GM19099 (cell line): ENCODE results near the gene OAT.

Experiments used
- POLR2A ChIP-seq: IDR thresholded peaks from 3 replicates; pipeline ENCODE4 v1.6.1; 2011; ENCODE audit warnings: low read depth; ENCODE audit not compliant: insufficient read length; ENCODE audit errors: extremely low read depth

Gene OAT

DNA sequence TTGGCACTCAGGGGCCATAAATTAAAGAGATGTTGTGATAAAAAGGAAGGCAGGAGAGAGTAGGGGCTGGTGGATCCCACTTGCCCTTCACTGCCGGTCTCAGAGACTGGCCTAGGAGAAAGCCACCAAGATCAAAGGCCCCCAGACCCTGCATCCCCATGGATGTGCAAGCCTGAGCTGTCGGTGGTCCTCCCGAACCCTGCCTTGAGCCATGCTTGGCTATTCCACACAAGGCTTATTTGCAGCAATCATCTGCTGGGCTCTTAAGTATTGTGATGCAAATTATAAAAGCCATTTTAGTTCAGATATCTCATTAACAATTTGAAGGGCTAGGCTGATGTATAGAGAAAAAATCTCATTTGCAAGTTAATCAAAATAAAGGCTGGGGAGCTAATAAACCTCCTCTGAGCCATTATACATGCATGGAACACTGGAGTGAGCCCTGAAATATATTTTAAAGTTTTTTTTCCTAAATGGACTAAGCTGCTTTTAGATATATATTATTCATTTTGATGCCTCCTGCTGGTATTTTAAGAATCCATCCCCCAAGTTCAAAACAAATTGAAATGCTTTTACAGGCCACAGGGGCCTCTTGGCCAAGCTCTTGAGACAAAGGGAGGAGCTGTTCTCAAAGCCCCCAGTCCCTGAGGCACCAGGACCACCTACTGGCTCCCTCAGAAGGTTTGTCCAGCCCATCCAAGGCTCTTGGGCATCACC, 28.1 kb downstream of the OAT start:
- no peak for TF ChIP-seq POLR2A

DNA sequence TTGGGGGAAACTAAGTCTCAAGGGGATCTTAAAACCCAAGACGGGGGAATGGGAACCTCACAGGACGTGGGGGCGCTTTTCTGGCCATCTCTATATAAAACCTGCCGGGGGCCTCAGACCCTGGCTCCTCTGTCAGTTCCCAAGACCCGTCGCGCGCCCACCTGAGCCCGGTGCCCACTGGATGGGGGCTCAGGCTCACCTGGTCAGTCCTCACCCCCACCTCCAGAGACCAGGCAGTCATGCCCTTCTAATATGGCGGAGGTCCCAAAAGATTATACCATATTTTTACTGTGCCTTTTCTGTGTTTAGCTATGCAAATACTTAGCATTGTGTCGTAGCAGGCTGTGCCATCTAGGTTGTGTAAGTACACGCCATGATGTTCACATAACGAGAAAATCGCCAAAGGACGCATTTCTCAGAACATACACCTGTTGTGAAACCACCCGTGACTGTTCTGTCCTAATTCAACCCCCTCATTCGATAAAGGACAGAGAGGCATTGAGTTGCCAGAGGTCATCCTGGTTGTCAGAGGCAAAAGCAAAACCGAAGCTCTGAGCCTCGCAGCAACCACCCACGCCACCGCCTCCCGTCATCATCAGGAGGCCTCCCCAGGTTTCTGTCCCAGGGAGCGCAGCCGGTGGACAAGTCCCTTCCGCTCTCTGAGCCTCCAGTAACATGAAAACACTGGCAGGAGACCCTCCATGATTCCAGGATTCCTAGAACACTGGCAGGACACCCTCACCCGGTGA, 28.9 kb downstream of the OAT start:
- TF ChIP-seq POLR2A: no peak

GRCh38 chr10:124388823-124389612, 29.7 kb downstream of the OAT start:
- no peak for TF ChIP-seq POLR2A

- TF ChIP-seq POLR2A: no peak
Measured at GRCh38 chr10:124388476-124388822, 30.3 kb downstream of the OAT start.

DNA sequence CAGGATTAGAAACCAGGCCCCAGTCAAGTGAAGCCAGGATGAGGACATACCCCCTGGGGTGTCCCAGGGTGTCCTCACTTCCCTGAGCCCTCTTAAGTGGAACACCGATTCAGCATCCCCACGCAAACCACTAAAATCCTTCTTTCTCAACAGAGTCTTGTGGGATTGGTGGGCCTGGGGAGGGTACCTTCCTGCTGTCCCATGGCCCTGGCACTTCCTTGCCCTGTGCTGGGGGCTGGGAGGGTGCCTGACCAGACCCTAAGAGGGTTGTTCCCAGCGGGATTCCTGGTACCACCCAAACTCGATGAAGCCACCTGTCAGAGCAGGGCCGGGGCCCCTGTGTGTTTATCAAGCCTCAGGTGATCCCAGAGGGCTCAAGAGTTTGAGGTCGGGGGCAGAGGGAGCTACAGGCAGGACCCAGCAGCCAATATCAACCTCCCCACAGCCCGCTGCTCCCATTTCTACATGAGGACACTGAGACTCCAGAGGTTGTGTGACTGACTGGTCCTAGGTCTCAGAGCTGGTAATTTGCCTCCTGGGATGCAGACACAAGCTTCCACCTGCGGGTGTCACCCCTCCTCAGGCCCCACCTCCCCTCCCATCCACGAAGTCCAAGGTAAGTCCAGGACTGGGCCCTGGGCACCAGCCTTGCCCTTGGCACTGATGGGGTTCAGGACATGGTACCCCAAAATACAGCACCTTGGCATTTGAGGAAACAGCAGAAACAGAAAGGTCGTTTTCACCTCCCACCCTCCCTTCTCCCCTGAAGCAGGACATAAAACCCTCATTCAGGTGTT, 31.4 kb downstream of the OAT start:
- TF ChIP-seq POLR2A: no peak

DNA sequence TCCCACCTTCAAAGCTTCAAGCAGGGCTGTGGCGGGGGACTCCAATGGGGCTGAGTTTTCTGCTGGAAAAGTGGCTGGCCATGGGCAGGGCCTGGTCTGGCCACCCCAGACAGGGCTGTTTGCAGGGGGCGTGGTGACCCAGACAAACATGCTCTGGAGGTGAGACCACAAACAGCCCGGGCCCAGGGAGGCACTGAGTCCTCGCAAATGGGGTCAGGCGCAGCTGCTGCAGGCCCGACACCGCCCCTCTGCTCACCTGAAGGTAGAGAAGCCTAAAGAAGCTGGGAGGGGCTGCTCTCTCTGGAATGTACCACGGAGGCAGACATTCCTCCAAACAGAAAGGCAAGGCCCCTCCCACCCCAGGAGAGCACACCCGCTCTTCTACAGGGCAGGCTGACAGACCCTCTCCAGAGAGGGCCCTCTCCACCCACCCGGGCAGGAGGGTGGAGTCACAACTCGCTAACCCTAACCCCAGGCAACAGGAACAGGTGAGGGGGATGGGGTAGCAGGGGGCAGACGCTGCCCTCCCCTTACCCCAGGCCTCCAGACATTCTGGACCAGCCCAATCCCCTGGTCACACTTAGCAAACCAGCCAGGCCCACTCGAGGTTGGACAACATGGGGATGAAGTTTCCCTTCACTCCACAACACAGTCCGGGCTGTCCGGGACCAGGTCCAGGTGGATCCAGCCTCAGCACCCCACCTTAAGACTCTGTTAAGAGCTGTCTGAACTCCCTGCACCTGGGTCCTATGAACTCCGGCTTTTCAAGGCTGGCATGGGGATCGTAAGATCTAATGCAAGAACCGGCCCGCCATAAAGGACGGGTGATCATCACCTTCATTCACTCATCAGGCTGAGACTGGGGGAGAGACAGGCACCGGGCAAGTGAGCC, 32.3 kb downstream of the OAT start:
- TF ChIP-seq POLR2A: no peak

DNA sequence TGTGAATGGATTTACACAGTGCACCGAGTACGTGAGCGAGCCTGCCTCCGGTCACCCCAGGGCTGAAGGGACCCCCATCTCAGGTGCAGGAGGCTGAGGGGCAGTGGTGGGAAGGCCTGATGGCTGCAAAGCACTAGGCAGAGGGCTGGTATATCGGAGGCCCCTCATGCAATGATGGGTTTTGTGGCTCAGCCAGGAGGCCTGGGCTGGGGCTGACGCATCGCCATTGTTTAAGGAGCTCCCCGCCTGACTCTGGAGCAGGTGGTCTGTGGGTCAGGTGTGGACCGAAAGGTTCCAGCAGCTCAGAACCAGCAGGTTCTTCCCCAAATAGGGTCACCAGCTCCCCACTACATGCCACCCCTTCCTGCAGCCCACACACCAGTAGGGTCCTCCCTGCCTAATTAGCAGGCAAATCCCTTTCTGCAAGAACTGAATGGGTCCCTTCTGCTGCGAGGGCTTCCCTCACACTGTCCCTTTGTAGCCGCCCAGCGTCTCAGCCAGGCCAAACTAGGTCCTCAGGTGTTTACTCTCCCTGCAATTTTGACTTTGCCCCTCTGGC, 33.0 kb downstream of the OAT start:
- TF ChIP-seq POLR2A: no peak

DNA sequence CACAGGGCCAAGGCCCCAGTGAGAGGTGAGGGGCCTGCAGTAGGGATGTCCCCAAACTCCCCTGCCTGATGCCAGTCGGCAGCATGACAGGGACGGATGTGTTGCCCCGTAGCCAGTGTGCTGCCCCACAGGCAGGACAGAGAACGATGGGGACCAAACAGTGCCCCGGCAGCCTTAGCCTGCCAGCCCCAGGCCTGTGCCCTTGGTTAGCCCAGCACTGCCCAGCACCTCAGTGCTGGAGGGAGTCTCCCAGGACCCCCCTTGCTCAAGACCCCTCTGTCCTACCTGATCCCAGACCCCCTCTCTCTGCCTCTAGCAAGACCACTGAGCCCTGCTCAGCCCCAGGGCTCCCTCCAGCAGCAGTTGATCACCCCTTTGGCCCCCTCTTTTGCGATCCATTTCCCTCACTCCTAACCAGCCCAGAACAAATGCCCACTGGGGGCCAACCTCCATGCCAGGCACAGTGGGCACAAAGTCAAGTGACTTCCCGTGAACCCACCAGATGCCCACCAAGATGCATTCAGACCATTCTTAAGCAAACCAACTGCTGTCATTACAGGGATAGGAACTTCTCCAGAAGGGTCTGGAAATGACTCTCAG, 34.0 kb downstream of the OAT start:
- TF ChIP-seq POLR2A: no peak

GRCh38 chr10:124384172-124384571, 34.6 kb downstream of the OAT start:
- TF ChIP-seq POLR2A: no peak

GRCh38 chr10:124383496-124383895, 35.2 kb downstream of the OAT start:
- no peak for TF ChIP-seq POLR2A

DNA sequence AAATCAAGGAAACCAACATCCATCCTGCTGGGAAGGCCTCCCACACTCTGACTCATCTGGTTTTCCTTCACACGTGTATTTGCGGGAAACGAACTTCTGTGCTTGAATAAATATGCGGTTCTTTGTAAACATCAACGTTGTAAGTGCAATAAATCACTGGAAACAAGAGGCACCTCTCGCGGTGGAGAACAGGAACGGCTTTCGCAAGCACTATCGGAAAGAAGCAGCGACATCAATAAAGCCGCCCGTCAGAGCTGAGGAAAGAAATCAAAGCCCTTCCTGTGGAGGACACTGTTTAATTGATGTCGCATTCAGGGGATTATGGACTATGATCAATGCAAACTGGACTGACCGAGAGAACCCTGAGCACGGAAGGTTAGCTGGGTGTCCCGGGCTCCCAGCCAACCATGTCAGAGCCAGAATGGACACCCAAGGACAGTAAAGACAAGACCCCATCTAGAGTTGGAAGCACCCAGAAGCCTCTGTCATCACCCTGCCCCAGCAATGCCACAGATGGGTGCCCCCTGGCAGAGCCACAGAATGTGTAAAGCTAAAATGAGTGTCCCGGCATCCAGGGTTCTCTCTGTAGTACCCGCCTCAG, 37.6 kb downstream of the OAT start:
- no peak for TF ChIP-seq POLR2A

DNA sequence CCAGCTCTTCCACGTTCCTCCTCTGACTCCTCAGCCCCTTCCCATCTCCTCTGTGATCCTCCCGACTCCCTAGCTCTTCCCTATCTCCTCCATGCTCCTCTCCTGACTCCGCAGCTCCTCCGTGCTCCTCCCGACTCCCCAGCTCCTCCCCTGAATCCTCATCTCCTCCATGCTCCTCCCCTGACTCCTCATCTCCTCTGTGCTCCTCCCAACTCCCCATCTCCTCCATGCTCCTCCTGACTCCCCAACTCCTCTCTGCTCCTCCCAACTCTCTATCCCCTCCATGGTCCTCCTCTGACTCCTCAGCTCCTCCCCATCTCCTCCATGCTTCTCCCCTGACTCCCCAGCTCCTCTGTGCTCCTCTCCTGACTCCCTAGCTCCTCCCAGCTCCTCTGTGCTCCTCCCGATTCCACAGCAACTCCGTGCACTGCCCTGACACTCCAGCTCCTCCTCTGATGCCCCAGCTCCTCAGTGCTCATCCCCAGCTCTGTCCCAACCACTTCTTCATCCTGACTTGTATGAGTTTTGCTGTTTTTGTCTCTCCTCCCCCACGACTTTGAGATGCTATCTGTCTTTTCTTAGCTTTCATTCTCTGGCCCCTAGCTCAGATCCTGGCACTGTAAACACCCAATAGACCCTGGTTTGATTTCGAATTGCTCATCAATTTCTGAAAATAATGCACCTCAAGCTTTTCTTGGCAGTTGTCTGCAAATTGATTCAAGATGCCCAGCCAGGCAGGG, 38.3 kb downstream of the OAT start:
- no peak for TF ChIP-seq POLR2A
